Gastroesophageal sphincter (tissue), 4 donors: ENCODE data around the gene GDF15. TPM values are rescaled to one million over a fixed set of nuclear protein-coding genes. Genes with fewer than 3 reads are reported as not detected.

Experiments
- ATAC-seq: fragments of 150-250 bp; one replicate; pipeline ENCODE4 v1.9.1; 2016; ENCODE audit warnings: mild to moderate bottlenecking, moderate library complexity
- H3K27ac ChIP-seq, 4 donors: fragments of 200-600 bp; sonication (generic) in 3 of 4; 1 replicate in 3 of 4; 2 replicates in 1 of 4; pipeline ENCODE4 v1.5.1; 2016 to 2019
- H3K27me3 ChIP-seq: fragments of 200-600 bp; sonication (generic); one replicate; pipeline ENCODE4 v1.5.1; 2019
- H3K36me3 ChIP-seq, 2 donors: fragments of 200-600 bp; sonication (generic); one replicate each; pipeline ENCODE4 v1.5.1; 2019; ENCODE audit warnings: control low read depth in 1 of 2
- H3K4me1 ChIP-seq, 3 donors: fragments of 200-600 bp; sonication (generic); 1 replicate in 2 of 3; 2 replicates in 1 of 3; pipeline ENCODE4 v1.5.1; 2016 to 2019; ENCODE audit warnings: control low read depth in 2 of 3
- H3K4me3 ChIP-seq, 2 donors: fragments of 200-600 bp; sonication (generic); one replicate each; pipeline ENCODE4 v1.5.1; 2019; ENCODE audit warnings: mild to moderate bottlenecking in 1 of 2, moderate library complexity in 1 of 2
- H3K9me3 ChIP-seq, 3 donors: fragments of 200-600 bp; sonication (generic); one replicate each; pipeline ENCODE4 v1.5.1; 2017 to 2019; ENCODE audit warnings: control low read depth in 2 of 3
- CTCF ChIP-seq, 4 experiments: fragments of 200-600 bp in 2 of 4; fragments of 450-650 bp in 2 of 4; sonication (generic) in 1 of 4; IDR thresholded peaks; one replicate each; pipeline ENCODE4 v1.5.1; 2017 to 2019; ENCODE audit warnings: antibody characterized with exemption in 4 of 4, mild to moderate bottlenecking in 2 of 4, moderate library complexity in 2 of 4
- EP300 ChIP-seq: sonication (generic); formaldehyde crosslinking; IDR thresholded peaks from one replicate; pipeline ENCODE4 v1.6.1; 2017; ENCODE audit warnings: antibody characterized with exemption, mild to moderate bottlenecking
- POLR2A ChIP-seq, 2 donors: fragments of 450-650 bp; IDR thresholded peaks; one replicate each; pipeline ENCODE4 v1.6.1; 2017; ENCODE audit warnings: antibody characterized with exemption in 2 of 2, mild to moderate bottlenecking in 2 of 2, moderate library complexity in 1 of 2
- POLR2AphosphoS5 ChIP-seq: sonication (generic); formaldehyde crosslinking; IDR thresholded peaks from one replicate; pipeline ENCODE4 v1.6.1; 2017; ENCODE audit warnings: antibody characterized with exemption
- WGBS, 2 donors: methylation state at CpG; one replicate each; pipeline ENCODE4 v1.1.5; 2018; ENCODE audit warnings: low coverage in 1 of 2; 5-methylcytosine and 5-hydroxymethylcytosine counted together
- total RNA-seq, 4 donors: library from RNA; depleted of rRNA; stranded (reverse); fragments of >200 nt; gene quantifications; one replicate each; pipeline ENCODE4 v1.1.0, GENCODE V29; 2016

Gene GDF15
- total RNA-seq, 4 donors from 2014 or later = 0.62 to 3.7 (median 3.0) TPM

- 83 to 90% methylated on average over 2 to 9 of the region's 14 CpGs for WGBS, 2 donors
- H3K27ac ChIP-seq = peak overlapping the region in 1 of 4 donors; percentile 52
- H3K9me3 ChIP-seq = no peaks in the 10 kb centered on the region
- peaks cover 53% of the 10 kb centered on the region for H3K27me3 ChIP-seq
- peak overlapping the region in 1 of 2 donors; percentile 36 for H3K4me3 ChIP-seq
- TF ChIP-seq POLR2A (IDR thresholded peaks at IDR 0.05) (no peak), CTCF (IDR thresholded peaks at IDR 0.05) (no peak), EP300 (no peak), POLR2AphosphoS5 (no peak)
- peak; percentile 18 for ATAC-seq
- peaks cover 0 to 27% (median 7%) of the 10 kb centered on the region in 3 donors for H3K4me1 ChIP-seq
- no peaks in the 10 kb centered on the region for H3K36me3 ChIP-seq
Observed at GRCh38 chr19:18386543-18387271, 749 bp downstream of the GDF15 start.

DNA sequence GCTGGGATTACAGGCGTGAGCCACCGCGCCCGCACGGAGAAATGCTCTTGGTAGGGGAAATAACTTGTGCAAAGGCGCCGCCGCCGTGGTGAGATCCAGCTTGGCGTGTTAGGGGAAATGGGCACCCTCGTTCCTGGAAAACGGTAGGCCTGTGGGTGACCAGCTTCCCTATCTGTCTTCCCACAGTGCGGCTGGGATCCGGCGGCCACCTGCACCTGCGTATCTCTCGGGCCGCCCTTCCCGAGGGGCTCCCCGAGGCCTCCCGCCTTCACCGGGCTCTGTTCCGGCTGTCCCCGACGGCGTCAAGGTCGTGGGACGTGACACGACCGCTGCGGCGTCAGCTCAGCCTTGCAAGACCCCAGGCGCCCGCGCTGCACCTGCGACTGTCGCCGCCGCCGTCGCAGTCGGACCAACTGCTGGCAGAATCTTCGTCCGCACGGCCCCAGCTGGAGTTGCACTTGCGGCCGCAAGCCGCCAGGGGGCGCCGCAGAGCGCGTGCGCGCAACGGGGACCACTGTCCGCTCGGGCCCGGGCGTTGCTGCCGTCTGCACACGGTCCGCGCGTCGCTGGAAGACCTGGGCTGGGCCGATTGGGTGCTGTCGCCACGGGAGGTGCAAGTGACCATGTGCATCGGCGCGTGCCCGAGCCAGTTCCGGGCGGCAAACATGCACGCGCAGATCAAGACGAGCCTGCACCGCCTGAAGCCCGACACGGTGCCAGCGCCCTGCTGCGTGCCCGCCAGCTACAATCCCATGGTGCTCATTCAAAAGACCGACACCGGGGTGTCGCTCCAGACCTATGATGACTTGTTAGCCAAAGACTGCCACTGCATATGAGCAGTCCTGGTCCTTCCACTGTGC is 2.4 kb downstream of the GDF15 start:
- H3K4me3 ChIP-seq = peak overlapping the region in 1 of 2 donors; percentile 43
- no CpG with 5 or more reads among the region's 86 CpGs for WGBS, 2 donors
- TF ChIP-seq POLR2AphosphoS5 (peak; percentile 12), POLR2A (IDR thresholded peaks at IDR 0.05) (peak in 1 of 2 donors; percentile 11), CTCF (IDR thresholded peaks at IDR 0.05) (peak in 3 of 4 experiments; percentile 98 to 100 (median 99)), EP300 (no peak)
- no peaks in the 10 kb centered on the region for H3K36me3 ChIP-seq
- peaks cover 36% of the 10 kb centered on the region for H3K27me3 ChIP-seq
- H3K9me3 ChIP-seq = no peaks in the 10 kb centered on the region
- H3K27ac ChIP-seq = peak overlapping the region in 2 of 4 donors; percentile 27 to 73
- H3K4me1 ChIP-seq = peaks cover 0 to 27% (median 7%) of the 10 kb centered on the region in 3 donors
- peak; percentile 83 for ATAC-seq

GRCh38 chr19:18388960-18389725 is 3.2 kb downstream of the GDF15 start:
- WGBS, 2 donors = 75 to 79% methylated on average over 2 to 13 of the region's 13 CpGs
- Histone ChIP-seq H3K36me3 (no peaks in the 10 kb centered on the region), H3K27me3 (peaks cover 29% of the 10 kb centered on the region), H3K4me1 (peaks cover 0 to 27% (median 7%) of the 10 kb centered on the region in 3 donors), H3K27ac (no peak overlapping the region), H3K9me3 (no peaks in the 10 kb centered on the region), H3K4me3 (peak overlapping the region in 1 of 2 donors; percentile 43)
- no peak for TF ChIP-seq EP300
- no peak for TF ChIP-seq CTCF (IDR thresholded peaks at IDR 0.05)
- TF ChIP-seq POLR2AphosphoS5 = no peak
- no peak for TF ChIP-seq POLR2A (IDR thresholded peaks at IDR 0.05)
- ATAC-seq = no peak

GRCh38 chr19:18389726-18390064 is 3.7 kb downstream of the GDF15 start:
- TF ChIP-seq POLR2AphosphoS5 (no peak), EP300 (no peak), POLR2A (IDR thresholded peaks at IDR 0.05) (no peak), CTCF (IDR thresholded peaks at IDR 0.05) (no peak)
- Histone ChIP-seq H3K27ac (no peak overlapping the region), H3K9me3 (no peaks in the 10 kb centered on the region), H3K4me3 (no peak overlapping the region), H3K36me3 (no peaks in the 10 kb centered on the region), H3K27me3 (peaks cover 24% of the 10 kb centered on the region), H3K4me1 (peaks cover 0 to 27% (median 7%) of the 10 kb centered on the region in 3 donors)
- no peak for ATAC-seq
